ENCODE measurements around the gene SMIM5.
"Not testable (repeated sequence)": the region's sequence is repeated elsewhere in the genome, so short reads cannot be mapped to it uniquely, and the experiment has no call there.

The SMIM5 gene

GRCh38 chr17:75590314-75590761, 42.9 kb upstream of the SMIM5 start:
- TF ChIP-seq CTCF (IDR thresholded peaks at IDR 0.05; ENCODE audit: borderline replicate concordance, insufficient read depth, low read depth, low read length): no peak
- no peak overlapping the region for H3K4me3 ChIP-seq (ENCODE audit: low read depth, low read length)

GRCh38 chr17:75590849-75591721, 42.1 kb upstream of the SMIM5 start:
- TF ChIP-seq CTCF (IDR thresholded peaks at IDR 0.05; ENCODE audit: borderline replicate concordance, insufficient read depth, low read depth, low read length): no peak
- H3K4me3 ChIP-seq (ENCODE audit: low read depth, low read length): no peak overlapping the region

- no peak overlapping the region for H3K4me3 ChIP-seq (ENCODE audit: low read depth, low read length)
- no peak for TF ChIP-seq CTCF (IDR thresholded peaks at IDR 0.05; ENCODE audit: borderline replicate concordance, insufficient read depth, low read depth, low read length)
These were observed 41.4 kb upstream of the SMIM5 start for GRCh38 chr17:75591722-75592302.

- no peak for TF ChIP-seq CTCF (IDR thresholded peaks at IDR 0.05; ENCODE audit: borderline replicate concordance, insufficient read depth, low read depth, low read length)
- H3K4me3 ChIP-seq (ENCODE audit: low read depth, low read length): no peak overlapping the region
These were observed 40.8 kb upstream of the SMIM5 start for GRCh38 chr17:75592348-75593020.

GRCh38 chr17:75593430-75593829, 39.8 kb upstream of the SMIM5 start:
- H3K4me3 ChIP-seq (ENCODE audit: low read depth, low read length): not testable (repeated sequence)

GRCh38 chr17:75594499-75595283, 38.5 kb upstream of the SMIM5 start:
- no peak overlapping the region for H3K4me3 ChIP-seq (ENCODE audit: low read depth, low read length)
- TF ChIP-seq CTCF (IDR thresholded peaks at IDR 0.05; ENCODE audit: borderline replicate concordance, insufficient read depth, low read depth, low read length): no peak

All from GM12875 (cell line).